Measurements from ENCODE around the gene MB. TPM values are rescaled to one million over a fixed set of nuclear protein-coding genes. Genes with fewer than 3 reads are reported as not detected.

MB gene
- total and polyA plus RNA-seq, 4 donors = 0.13 to 0.25 TPM; not detected in 2

GRCh38 chr22:35638001-35638400 lies 20.9 kb upstream of the MB start:
- Histone ChIP-seq H3K27me3 (ENCODE audit: control insufficient read depth in 4 of 4, insufficient read depth in 4 of 4, low read length in 3 of 4) (no peaks in the 10 kb centered on the region), H3K9me3 (ENCODE audit: control insufficient read depth in 4 of 4, low read length in 3 of 4) (no peaks in the 10 kb centered on the region), H3K9ac (ENCODE audit: low read depth in 1 of 2, low read length in 2 of 2) (no peak overlapping the region), H3K4me3 (ENCODE audit: low read depth in 1 of 3, low read length in 3 of 3) (no peak overlapping the region), H3K4me1 (ENCODE audit: control insufficient read depth in 4 of 4, insufficient read depth in 4 of 4, low read length in 3 of 4) (peaks cover 3 to 21% (median 17%) of the 10 kb centered on the region in 4 donors), H3K27ac (ENCODE audit: low read depth in 1 of 2, low read length in 2 of 2) (peak overlapping the region; percentile 15 to 53), H3K36me3 (ENCODE audit: control insufficient read depth in 4 of 4, insufficient read depth in 3 of 4, low read depth in 1 of 4, low read length in 3 of 4) (no peaks in the 10 kb centered on the region)
- no peak for DNase-seq (ENCODE audit: low spot score)
- 86% methylated on average over 5 of the region's 5 CpGs for WGBS
- TF ChIP-seq FOXA2 (IDR thresholded peaks at IDR 0.05) = no peak
- TF ChIP-seq TAF1 (conservative IDR thresholded peaks at IDR 0.05) = no peak
- no peak for TF ChIP-seq ATF3 (IDR thresholded peaks at IDR 0.05)
- no peak for TF ChIP-seq FOXA1 (IDR thresholded peaks at IDR 0.05)
- no peak for TF ChIP-seq SP1 (IDR thresholded peaks at IDR 0.05)
- no peak for TF ChIP-seq HNF4A (conservative IDR thresholded peaks at IDR 0.05)
- no peak for TF ChIP-seq RAD21 (IDR thresholded peaks at IDR 0.05)
- no peak for TF ChIP-seq GABPA (IDR thresholded peaks at IDR 0.05 in 1 of 2, conservative IDR thresholded peaks at IDR 0.05 in 1 of 2)
- TF ChIP-seq MAX (IDR thresholded peaks at IDR 0.05) = no peak
- TF ChIP-seq EGR1 (IDR thresholded peaks at IDR 0.05; ENCODE audit: low read depth in 2 of 2) = no peak
- no peak for TF ChIP-seq YY1 (IDR thresholded peaks at IDR 0.05)

- WGBS = 82% methylated on average over 5 of the region's 5 CpGs
- no peaks in the 10 kb centered on the region for H3K36me3 ChIP-seq (ENCODE audit: control insufficient read depth in 4 of 4, insufficient read depth in 3 of 4, low read depth in 1 of 4, low read length in 3 of 4)
- no peak for DNase-seq (ENCODE audit: low spot score)
- H3K27ac ChIP-seq (ENCODE audit: low read depth in 1 of 2, low read length in 2 of 2) = no peak overlapping the region
- no peak for TF ChIP-seq YY1 (IDR thresholded peaks at IDR 0.05)
- no peak for TF ChIP-seq GABPA (IDR thresholded peaks at IDR 0.05 in 1 of 2, conservative IDR thresholded peaks at IDR 0.05 in 1 of 2)
- no peak for TF ChIP-seq EGR1 (IDR thresholded peaks at IDR 0.05; ENCODE audit: low read depth in 2 of 2)
- TF ChIP-seq RAD21 (IDR thresholded peaks at IDR 0.05) = no peak
- no peak for TF ChIP-seq MAX (IDR thresholded peaks at IDR 0.05)
- H3K4me1 ChIP-seq (ENCODE audit: control insufficient read depth in 4 of 4, insufficient read depth in 4 of 4, low read length in 3 of 4) = peaks cover 3 to 13% (median 10%) of the 10 kb centered on the region in 4 donors
- H3K9ac ChIP-seq (ENCODE audit: low read depth in 1 of 2, low read length in 2 of 2) = no peak overlapping the region
- no peaks in the 10 kb centered on the region for H3K9me3 ChIP-seq (ENCODE audit: control insufficient read depth in 4 of 4, low read length in 3 of 4)
- no peak overlapping the region for H3K4me3 ChIP-seq (ENCODE audit: low read depth in 1 of 3, low read length in 3 of 3)
- H3K27me3 ChIP-seq (ENCODE audit: control insufficient read depth in 4 of 4, insufficient read depth in 4 of 4, low read length in 3 of 4) = no peaks in the 10 kb centered on the region
Observed at GRCh38 chr22:35637254-35637653, 20.1 kb upstream of the MB start.

GRCh38 chr22:35634943-35635540 lies 17.9 kb upstream of the MB start:
- DNase-seq (ENCODE audit: low spot score) = no peak
- WGBS = 92% methylated on average over 3 of the region's 3 CpGs
- Histone ChIP-seq H3K9ac (ENCODE audit: low read depth in 1 of 2, low read length in 2 of 2) (no peak overlapping the region), H3K4me1 (ENCODE audit: control insufficient read depth in 4 of 4, insufficient read depth in 4 of 4, low read length in 3 of 4) (peaks cover 0 to 3% (median 0%) of the 10 kb centered on the region in 4 donors), H3K27ac (ENCODE audit: low read depth in 1 of 2, low read length in 2 of 2) (no peak overlapping the region), H3K9me3 (ENCODE audit: control insufficient read depth in 4 of 4, low read length in 3 of 4) (no peaks in the 10 kb centered on the region), H3K27me3 (ENCODE audit: control insufficient read depth in 4 of 4, insufficient read depth in 4 of 4, low read length in 3 of 4) (no peaks in the 10 kb centered on the region), H3K4me3 (ENCODE audit: low read depth in 1 of 3, low read length in 3 of 3) (no peak overlapping the region), H3K36me3 (ENCODE audit: control insufficient read depth in 4 of 4, insufficient read depth in 3 of 4, low read depth in 1 of 4, low read length in 3 of 4) (no peaks in the 10 kb centered on the region)
- TF ChIP-seq SP1 (IDR thresholded peaks at IDR 0.05) (no peak), HNF4G (IDR thresholded peaks at IDR 0.05) (no peak), YY1 (IDR thresholded peaks at IDR 0.05) (no peak), FOXA2 (IDR thresholded peaks at IDR 0.05) (no peak), FOXA1 (IDR thresholded peaks at IDR 0.05) (no peak)

- Histone ChIP-seq H3K4me1 (ENCODE audit: control insufficient read depth in 4 of 4, insufficient read depth in 4 of 4, low read length in 3 of 4) (peaks cover 0 to 3% (median 0%) of the 10 kb centered on the region in 4 donors), H3K27ac (ENCODE audit: low read depth in 1 of 2, low read length in 2 of 2) (no peak overlapping the region), H3K9me3 (ENCODE audit: control insufficient read depth in 4 of 4, low read length in 3 of 4) (no peaks in the 10 kb centered on the region), H3K4me3 (ENCODE audit: low read depth in 1 of 3, low read length in 3 of 3) (no peak overlapping the region), H3K27me3 (ENCODE audit: control insufficient read depth in 4 of 4, insufficient read depth in 4 of 4, low read length in 3 of 4) (no peaks in the 10 kb centered on the region), H3K36me3 (ENCODE audit: control insufficient read depth in 4 of 4, insufficient read depth in 3 of 4, low read depth in 1 of 4, low read length in 3 of 4) (no peaks in the 10 kb centered on the region), H3K9ac (ENCODE audit: low read depth in 1 of 2, low read length in 2 of 2) (no peak overlapping the region)
- no peak for DNase-seq (ENCODE audit: low spot score)
- TF ChIP-seq MAX (IDR thresholded peaks at IDR 0.05) = no peak
- TF ChIP-seq FOXA1 (IDR thresholded peaks at IDR 0.05) = no peak
- no peak for TF ChIP-seq HNF4G (IDR thresholded peaks at IDR 0.05)
- TF ChIP-seq JUND (IDR thresholded peaks at IDR 0.05) = no peak
- no peak for TF ChIP-seq RAD21 (IDR thresholded peaks at IDR 0.05)
- 84% methylated on average over 5 of the region's 5 CpGs for WGBS
Observed at GRCh38 chr22:35634015-35634414, 16.9 kb upstream of the MB start.

Data from liver (tissue), 9 donors.